Rectal smooth muscle tissue (tissue), 1 donor: ENCODE results near the gene ZFHX2.

Experiments used
- H3K27ac ChIP-seq: one replicate; pipeline ENCODE4 v1.7.0; 2013; ENCODE audit warnings: low read depth, low read length, inconsistent platforms
- H3K27me3 ChIP-seq: one replicate; pipeline ENCODE4 v1.7.0; 2013; ENCODE audit warnings: low read length; ENCODE audit not compliant: control insufficient read depth, insufficient read depth
- H3K36me3 ChIP-seq: one replicate; pipeline ENCODE4 v1.7.0; 2013; ENCODE audit warnings: low read length; ENCODE audit not compliant: control insufficient read depth, insufficient read depth
- H3K4me1 ChIP-seq: one replicate; pipeline ENCODE4 v1.7.0; 2013; ENCODE audit warnings: low read length; ENCODE audit not compliant: control insufficient read depth, insufficient read depth
- H3K4me3 ChIP-seq: one replicate; pipeline ENCODE4 v1.7.0; 2013; ENCODE audit warnings: low read length
- H3K9ac ChIP-seq: one replicate; pipeline ENCODE4 v1.7.0; 2013; ENCODE audit warnings: low read length

The ZFHX2 gene

GRCh38 chr14:23513818-23514643 is 37.5 kb downstream of the ZFHX2 start:
- Histone ChIP-seq H3K27me3 (no peaks in the 10 kb centered on the region), H3K36me3 (no peaks in the 10 kb centered on the region), H3K4me1 (peaks cover 9% of the 10 kb centered on the region), H3K9ac (no peak overlapping the region), H3K4me3 (no peak overlapping the region), H3K27ac (peak overlapping the region; percentile 69)

GRCh38 chr14:23513005-23513817 is 38.4 kb downstream of the ZFHX2 start:
- Histone ChIP-seq H3K27me3 (no peaks in the 10 kb centered on the region), H3K9ac (no peak overlapping the region), H3K27ac (peak overlapping the region; percentile 69), H3K4me3 (no peak overlapping the region), H3K4me1 (peaks cover 9% of the 10 kb centered on the region), H3K36me3 (no peaks in the 10 kb centered on the region)

- Histone ChIP-seq H3K9ac (no peak overlapping the region), H3K27me3 (no peaks in the 10 kb centered on the region), H3K4me3 (no peak overlapping the region), H3K27ac (no peak overlapping the region), H3K36me3 (no peaks in the 10 kb centered on the region), H3K4me1 (peaks cover 9% of the 10 kb centered on the region)
Measured at GRCh38 chr14:23512156-23512555, 39.4 kb downstream of the ZFHX2 start.

GRCh38 chr14:23494223-23494622 is 57.3 kb downstream of the ZFHX2 start:
- Histone ChIP-seq H3K27me3 (no peaks in the 10 kb centered on the region), H3K9ac (no peak overlapping the region), H3K4me3 (no peak overlapping the region), H3K27ac (no peak overlapping the region), H3K36me3 (no peaks in the 10 kb centered on the region), H3K4me1 (no peaks in the 10 kb centered on the region)

GRCh38 chr14:23492618-23493272 is 58.8 kb downstream of the ZFHX2 start:
- Histone ChIP-seq H3K27ac (no peak overlapping the region), H3K4me3 (no peak overlapping the region), H3K36me3 (peaks cover 2% of the 10 kb centered on the region), H3K4me1 (no peaks in the 10 kb centered on the region), H3K9ac (no peak overlapping the region), H3K27me3 (no peaks in the 10 kb centered on the region)

GRCh38 chr14:23487216-23487615 is 64.3 kb downstream of the ZFHX2 start:
- Histone ChIP-seq H3K27ac (no peak overlapping the region), H3K9ac (no peak overlapping the region), H3K27me3 (no peaks in the 10 kb centered on the region), H3K36me3 (peaks cover 2% of the 10 kb centered on the region), H3K4me3 (no peak overlapping the region), H3K4me1 (no peaks in the 10 kb centered on the region)

GRCh38 chr14:23486036-23486435 is 65.5 kb downstream of the ZFHX2 start:
- Histone ChIP-seq H3K36me3 (peaks cover 2% of the 10 kb centered on the region), H3K9ac (no peak overlapping the region), H3K27me3 (no peaks in the 10 kb centered on the region), H3K4me3 (no peak overlapping the region), H3K4me1 (no peaks in the 10 kb centered on the region), H3K27ac (no peak overlapping the region)

- no peak overlapping the region for H3K9ac ChIP-seq
- H3K27me3 ChIP-seq = no peaks in the 10 kb centered on the region
- no peak overlapping the region for H3K27ac ChIP-seq
- H3K4me3 ChIP-seq = no peak overlapping the region
- peaks cover 2% of the 10 kb centered on the region for H3K36me3 ChIP-seq
- H3K4me1 ChIP-seq = no peaks in the 10 kb centered on the region
Measured at GRCh38 chr14:23485326-23485725, 66.2 kb downstream of the ZFHX2 start.

GRCh38 chr14:23483236-23483854 is 68.2 kb downstream of the ZFHX2 start:
- H3K4me3 ChIP-seq = no peak overlapping the region
- H3K27ac ChIP-seq = no peak overlapping the region
- no peaks in the 10 kb centered on the region for H3K4me1 ChIP-seq
- H3K36me3 ChIP-seq = peaks cover 2% of the 10 kb centered on the region
- no peak overlapping the region for H3K9ac ChIP-seq
- H3K27me3 ChIP-seq = no peaks in the 10 kb centered on the region

- H3K9ac ChIP-seq = no peak overlapping the region
- H3K4me3 ChIP-seq = no peak overlapping the region
- H3K4me1 ChIP-seq = no peaks in the 10 kb centered on the region
- no peak overlapping the region for H3K27ac ChIP-seq
- H3K36me3 ChIP-seq = peaks cover under 1% of the 10 kb centered on the region
- H3K27me3 ChIP-seq = no peaks in the 10 kb centered on the region
Measured at GRCh38 chr14:23482823-23483148, 68.8 kb downstream of the ZFHX2 start.

GRCh38 chr14:23481979-23482822 is 69.4 kb downstream of the ZFHX2 start:
- H3K4me3 ChIP-seq = no peak overlapping the region

More at GRCh38 chr14:23481979-23482822, 69.4 kb downstream of the ZFHX2 start:
- Histone ChIP-seq H3K27ac (no peak overlapping the region), H3K9ac (no peak overlapping the region), H3K36me3 (peaks cover 6% of the 10 kb centered on the region), H3K27me3 (no peaks in the 10 kb centered on the region), H3K4me1 (no peaks in the 10 kb centered on the region)
